ENCODE data around the gene EIF3F. TPM values are rescaled to one million over a fixed set of nuclear protein-coding genes. Genes with fewer than 3 reads are reported as not detected.

EIF3F gene
- total and polyA plus RNA-seq, 10 of the 15 experiments (the other 5 are each of a cell fraction or from before 2014, with no cell fraction given): 81.3 to 461 (median 213) TPM

DNA sequence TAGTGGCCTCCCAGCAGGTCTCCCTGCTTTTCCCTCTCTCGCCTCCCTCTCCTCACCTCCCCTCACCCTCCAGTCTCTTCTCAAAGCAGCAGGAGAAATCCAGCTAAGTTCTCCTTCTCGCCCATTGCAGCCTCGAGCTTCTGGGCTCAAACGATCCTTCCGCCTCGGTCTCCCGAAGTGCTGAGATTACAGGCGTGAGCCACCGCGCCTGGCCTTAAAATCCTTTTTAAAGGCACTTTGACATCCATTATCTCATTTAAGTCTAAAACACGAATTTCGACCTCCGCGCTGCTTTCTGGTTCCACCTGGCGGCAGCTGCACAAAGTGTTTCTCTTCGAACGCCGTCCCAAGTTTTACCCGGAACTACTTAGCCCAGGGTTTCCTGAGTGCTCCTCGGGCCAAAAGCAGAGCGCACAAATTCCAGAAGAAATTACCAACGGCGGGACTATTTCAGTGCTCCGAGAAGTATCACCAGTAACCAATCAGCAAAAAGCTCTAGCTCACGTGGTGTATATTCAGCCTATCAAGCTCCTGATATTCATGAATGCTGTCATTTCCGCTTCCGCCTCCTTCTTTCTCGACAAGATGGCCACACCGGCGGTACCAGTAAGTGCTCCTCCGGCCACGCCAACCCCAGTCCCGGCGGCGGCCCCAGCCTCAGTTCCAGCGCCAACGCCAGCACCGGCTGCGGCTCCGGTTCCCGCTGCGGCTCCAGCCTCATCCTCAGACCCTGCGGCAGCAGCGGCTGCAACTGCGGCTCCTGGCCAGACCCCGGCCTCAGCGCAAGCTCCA lies at the start of gene EIF3F (continued):
- TF ChIP-seq ZBTB33 (IDR thresholded peaks at IDR 0.05) (no peak), EED (IDR thresholded peaks at IDR 0.05; ENCODE audit: low read depth) (peak; percentile 47; the same call in 1 of the 2 replicates), ESRRA (IDR thresholded peaks at IDR 0.05; ENCODE audit: low read length) (peak; percentile 79)

GRCh38 chr11:7941146-7941545 lies 46.0 kb upstream of the EIF3F start:
- H3K27me3 ChIP-seq (replicated peaks in 1 of 2; ENCODE audit: control insufficient read depth in 2 of 2, insufficient read depth in 2 of 2, low read length in 1 of 2): peaks cover 0 to 2% of the 10 kb centered on the region in 2 experiments; a peak in 2 of 4 replicates
- FAIRE-seq (no peak), ATAC-seq (no peak), DNase-seq (ENCODE audit: low read depth, low spot score) (no peak)
- TF ChIP-seq CREB1 (IDR thresholded peaks at IDR 0.05; ENCODE audit: low read depth) (no peak), BCL11A (IDR thresholded peaks at IDR 0.05; ENCODE audit: low read depth, low read length) (no peak)
- intact Hi-C loops (cut with micrococcal nuclease; ENCODE audit: unreplicated experiment) (no loop called here), in situ Hi-C loops (cut with MboI) (no loop called here)
- H3K4me2 ChIP-seq (ENCODE audit: control insufficient read depth, insufficient read depth): no peak overlapping the region
- H3K36me3 ChIP-seq (ENCODE audit: control insufficient read depth in 2 of 2, insufficient read depth in 2 of 2, low read length in 1 of 2): no peaks in the 10 kb centered on the region
- H3K4me3 ChIP-seq: no peak overlapping the region
- CTCF ChIA-PET: no interaction called here
- SMC1A ChIA-PET (ENCODE audit: uncharacterized antibody, unreplicated experiment): interaction anchor here (0.7 kb wide), 1 partner anchor 72 kb away, joined by 3 read pairs; no protein-coding TSS in a partner anchor
- WGBS (ENCODE audit: insufficient coverage, insufficient replicate concordance, low lambda C conversion rate, missing lambda C conversion rate): 13% methylated on average over 5 of the region's 5 CpGs
- H3K79me2 ChIP-seq (ENCODE audit: control insufficient read depth, insufficient read depth, low read length): no peaks in the 10 kb centered on the region
- no TSS peak for BruUV-seq (replicated peaks)
- no peaks in the 10 kb centered on the region; the same call in 2 of the 3 replicates for H3K9me3 ChIP-seq (replicated peaks; ENCODE audit: control insufficient read depth, insufficient read depth, low read length)
- no peak overlapping the region for H2AFZ ChIP-seq (ENCODE audit: control insufficient read depth, low read depth, low read length)
- no peaks in the 10 kb centered on the region for H4K20me1 ChIP-seq (ENCODE audit: control insufficient read depth, insufficient read depth)
- no peaks in the 10 kb centered on the region for H3K4me1 ChIP-seq (ENCODE audit: control insufficient read depth, insufficient read depth, low read length)
- POLR2A ChIA-PET: no interaction called here
- H3K27ac ChIP-seq (ENCODE audit: control insufficient read depth, insufficient read depth): no peak overlapping the region
- H3K9ac ChIP-seq (ENCODE audit: control insufficient read depth, insufficient read depth, low read length): no peak overlapping the region
- RAD21 ChIA-PET (ENCODE audit: unreplicated experiment): no interaction called here
